Esophagus (tissue), 2 donors: Measurements from ENCODE around the gene RANBP2. TPM values are rescaled to one million over a fixed set of nuclear protein-coding genes. Genes with fewer than 3 reads are reported as not detected.
"Not testable (repeated sequence)": the region's sequence is repeated elsewhere in the genome, so short reads cannot be mapped to it uniquely, and the experiment has no call there.

Experiments used
- H3K27ac ChIP-seq, 2 donors: one replicate each; pipeline ENCODE4 v1.5.1; 2013; ENCODE audit warnings: low read depth in 2 of 2, mild to moderate bottlenecking in 2 of 2, inconsistent platforms in 1 of 2, low read length in 1 of 2, moderate library complexity in 1 of 2
- H3K27me3 ChIP-seq, 2 donors: one replicate each; pipeline ENCODE4 v1.6.1; 2013; ENCODE audit warnings: low read length in 2 of 2, control low read depth in 1 of 2, mild to moderate bottlenecking in 1 of 2; ENCODE audit not compliant: insufficient read depth in 2 of 2, control insufficient read depth in 1 of 2
- H3K36me3 ChIP-seq, 2 donors: one replicate each; pipeline ENCODE4 v1.6.1; 2013; ENCODE audit warnings: low read length in 1 of 2; ENCODE audit not compliant: control insufficient read depth in 2 of 2, insufficient read depth in 2 of 2
- H3K4me1 ChIP-seq, 2 donors: one replicate each; pipeline ENCODE4 v1.6.1; 2013; ENCODE audit warnings: low read length in 1 of 2; ENCODE audit not compliant: control insufficient read depth in 2 of 2, insufficient read depth in 2 of 2
- H3K4me3 ChIP-seq, 2 donors: one replicate each; pipeline ENCODE4 v1.5.1; 2013; ENCODE audit warnings: low read length in 2 of 2, mild to moderate bottlenecking in 2 of 2, low read depth in 1 of 2, moderate library complexity in 1 of 2
- H3K9me3 ChIP-seq, 2 donors: one replicate each; pipeline ENCODE4 v1.6.1; 2013; ENCODE audit warnings: mild to moderate bottlenecking in 2 of 2, low read depth in 1 of 2, low read length in 1 of 2, moderate library complexity in 1 of 2; ENCODE audit not compliant: control insufficient read depth in 2 of 2, insufficient read depth in 1 of 2
- WGBS, 2 donors: extraction: QIAGEN DNeasy Blood & Tissue Kit; methylation state at CpG; one replicate each; pipeline ENCODE4 v1.1.7; 2013; 5-methylcytosine and 5-hydroxymethylcytosine counted together
- polyA plus RNA-seq, 2 donors: library from polyadenylated mRNA; stranded (reverse); fragments of 200-250 nt; gene quantifications; one replicate each; pipeline ENCODE4 v1.2.3, GENCODE V29; 2013
- donor health status: healthy with polysubstance abuse.
- donor health status: Bipolar disorder and iron deficiency.

Gene RANBP2
- polyA plus RNA-seq, 2 donors, result 7.1 to 10.1 TPM

DNA sequence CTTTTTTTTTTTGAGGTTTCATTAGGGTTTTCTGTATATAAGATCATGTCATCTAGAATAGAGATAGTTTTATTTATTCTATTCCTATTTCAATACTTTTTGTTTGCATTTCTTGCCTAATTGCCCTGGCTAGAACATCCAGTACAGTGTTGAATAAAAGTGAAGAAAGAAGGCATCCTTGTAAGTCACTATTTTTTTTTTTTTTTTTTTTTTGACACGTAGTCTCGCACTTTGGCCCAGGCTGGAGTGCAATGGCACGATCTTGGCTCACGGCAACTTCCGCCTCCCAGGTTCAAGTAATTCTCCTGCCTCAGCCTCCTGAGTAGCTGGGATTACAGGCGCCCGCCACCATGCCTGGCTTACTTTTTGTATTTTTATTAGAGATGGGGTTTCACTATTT is 27.8 kb upstream of the RANBP2 start:
- Histone ChIP-seq H3K4me1 (no peaks in the 10 kb centered on the region), H3K27me3 (no peaks in the 10 kb centered on the region), H3K27ac (no peak overlapping the region), H3K4me3 (no peak overlapping the region), H3K9me3 (no peaks in the 10 kb centered on the region), H3K36me3 (no peaks in the 10 kb centered on the region)
- WGBS, 2 donors, result 98 to 99% methylated on average over 7 of the region's 7 CpGs

DNA sequence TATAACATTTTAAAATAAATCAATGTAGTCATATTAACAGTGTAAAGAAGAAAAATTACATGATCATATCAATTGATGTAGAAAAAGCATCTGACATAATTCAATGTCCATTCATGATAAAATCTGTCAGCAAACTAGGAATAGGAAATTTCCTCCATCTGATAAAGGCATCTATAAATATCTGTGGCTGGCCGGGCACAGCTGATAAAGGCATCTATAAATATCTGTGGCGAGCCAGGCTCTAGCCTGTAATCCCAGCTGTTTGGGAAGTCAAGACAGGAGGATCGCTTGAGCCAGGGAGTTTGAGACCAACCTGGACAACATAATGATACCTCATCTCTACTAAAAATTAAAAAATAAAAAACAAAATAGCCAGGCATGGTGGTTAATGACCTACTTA is 18.1 kb upstream of the RANBP2 start:
- Histone ChIP-seq H3K4me1 (no peaks in the 10 kb centered on the region), H3K27me3 (no peaks in the 10 kb centered on the region), H3K9me3 (peaks cover 0 to under 1% of the 10 kb centered on the region in 2 donors), H3K27ac (no peak overlapping the region), H3K4me3 (no peak overlapping the region), H3K36me3 (no peaks in the 10 kb centered on the region)
- 60 to 69% methylated on average over 3 of the region's 3 CpGs for WGBS, 2 donors

DNA sequence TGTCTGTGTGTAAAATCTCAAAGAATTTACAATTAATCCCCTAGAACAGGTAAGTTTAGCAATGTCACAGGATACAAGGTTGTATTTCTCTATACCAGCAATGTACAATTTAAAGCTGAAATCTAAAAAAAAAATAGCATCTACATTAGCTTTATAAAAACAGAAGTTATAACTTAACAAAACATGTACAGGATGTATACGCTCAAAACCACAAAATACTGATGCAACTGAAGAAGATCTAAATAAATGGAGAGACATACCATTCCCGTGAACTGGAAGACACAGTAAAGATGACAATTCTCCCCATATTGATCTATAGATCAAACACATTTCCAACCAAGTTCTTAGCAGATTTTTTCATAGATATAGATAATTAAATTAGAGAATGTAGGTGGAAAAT is 17.5 kb upstream of the RANBP2 start:
- no peak overlapping the region for H3K4me3 ChIP-seq
- H3K4me1 ChIP-seq, result no peaks in the 10 kb centered on the region
- H3K36me3 ChIP-seq, result no peaks in the 10 kb centered on the region
- no peak overlapping the region for H3K27ac ChIP-seq
- H3K9me3 ChIP-seq, result peaks cover 0 to 2% of the 10 kb centered on the region in 2 donors
- WGBS, 2 donors, result 79 to 86% methylated on average over 2 of the region's 2 CpGs
- no peaks in the 10 kb centered on the region for H3K27me3 ChIP-seq

DNA sequence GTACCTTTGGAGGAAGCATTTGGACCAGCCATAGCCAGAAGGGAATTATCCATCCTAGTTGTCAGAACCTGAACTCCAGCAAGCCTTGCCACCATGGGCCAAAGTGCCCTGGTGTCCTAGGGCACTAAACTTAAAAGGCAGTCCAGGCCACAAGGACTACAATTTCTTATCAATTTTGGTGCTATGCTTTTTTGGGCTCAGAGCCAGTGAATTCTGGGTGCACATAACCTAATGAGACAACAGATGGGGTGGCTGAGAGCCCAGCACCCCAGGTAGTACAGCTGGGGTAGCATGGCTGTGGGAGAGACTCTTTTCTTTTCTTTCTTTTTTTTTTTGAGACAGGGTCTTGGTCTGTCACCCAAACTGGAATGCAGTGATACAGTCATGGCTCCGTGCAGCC is 14.4 kb upstream of the RANBP2 start:
- Histone ChIP-seq H3K9me3 (peaks cover 0 to 2% of the 10 kb centered on the region in 2 donors), H3K36me3 (no peaks in the 10 kb centered on the region), H3K27me3 (no peaks in the 10 kb centered on the region), H3K27ac (no peak overlapping the region), H3K4me3 (no peak overlapping the region), H3K4me1 (no peaks in the 10 kb centered on the region)
- WGBS, 2 donors, result 89 to 95% methylated on average over 1 of the region's 1 CpG

DNA sequence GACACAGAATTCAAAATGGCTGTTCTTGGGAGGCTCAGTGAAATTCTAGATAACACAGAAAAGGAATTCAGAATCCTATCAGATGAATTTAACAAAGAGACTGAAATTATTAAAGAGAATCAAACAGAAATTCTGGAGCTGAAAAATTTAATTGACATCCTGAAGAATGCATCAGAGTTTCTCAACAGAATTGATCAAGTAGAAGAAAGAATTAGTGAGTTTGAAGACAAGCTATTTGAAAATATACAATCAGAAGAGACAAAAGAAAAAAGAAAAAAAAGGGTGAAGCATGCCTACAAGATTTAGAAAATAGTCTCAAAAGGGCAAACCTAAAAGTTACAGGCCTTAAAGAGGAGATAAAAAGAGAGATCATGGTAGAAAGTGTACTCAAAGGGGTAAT is 12.0 kb upstream of the RANBP2 start:
- Histone ChIP-seq H3K36me3 (no peaks in the 10 kb centered on the region), H3K4me3 (no peak overlapping the region), H3K4me1 (no peaks in the 10 kb centered on the region), H3K27ac (no peak overlapping the region), H3K9me3 (peaks cover 0 to 2% of the 10 kb centered on the region in 2 donors), H3K27me3 (no peaks in the 10 kb centered on the region)

DNA sequence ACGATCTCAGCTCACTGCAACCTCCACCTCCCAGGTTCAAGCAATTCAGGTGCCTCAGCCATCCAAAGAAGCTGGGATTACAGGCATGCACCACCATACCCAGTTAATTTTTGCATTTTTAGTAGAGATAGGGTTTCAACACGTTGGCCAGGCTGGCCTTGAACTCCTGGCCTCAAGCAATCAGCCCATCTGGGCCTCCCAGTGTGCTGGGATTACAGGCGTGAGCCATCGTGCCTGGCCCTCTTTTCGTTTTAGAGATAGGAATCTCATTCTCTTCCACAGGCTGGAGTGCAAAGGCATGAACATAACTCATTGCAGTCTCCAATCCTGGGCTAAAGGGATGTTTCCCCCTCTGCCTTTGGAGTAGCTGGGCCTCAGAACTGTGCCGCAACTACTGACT is 2.3 kb upstream of the RANBP2 start:
- not testable (repeated sequence) for H3K4me1 ChIP-seq, H3K9me3 ChIP-seq, H3K27me3 ChIP-seq, H3K27ac ChIP-seq, H3K4me3 ChIP-seq, H3K36me3 ChIP-seq
- 75 to 80% methylated on average over 6 of the region's 6 CpGs for WGBS, 2 donors

DNA sequence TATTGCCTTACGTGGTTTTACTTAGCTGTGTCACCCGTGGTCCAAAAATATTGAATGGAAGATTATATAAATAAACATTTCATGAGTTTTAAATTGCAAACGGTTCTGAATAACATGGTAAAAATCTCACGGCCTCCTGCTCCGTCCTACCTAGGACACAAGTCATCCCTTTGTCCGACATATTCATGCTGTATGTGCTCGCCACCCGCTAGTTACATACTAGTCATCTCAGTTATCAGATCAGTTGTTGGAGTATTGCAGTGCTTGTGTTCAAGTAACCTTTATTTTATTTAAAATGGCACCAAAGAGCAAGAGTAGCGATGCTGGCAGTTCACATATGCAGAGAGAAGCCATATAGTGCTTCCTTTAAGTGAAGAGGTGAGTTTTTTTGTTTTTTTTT is 6.8 kb downstream of the RANBP2 start:
- WGBS, 2 donors, result 66 to 77% methylated on average over 9 of the region's 9 CpGs
- not testable (repeated sequence) for H3K36me3 ChIP-seq, H3K4me3 ChIP-seq, H3K27ac ChIP-seq, H3K9me3 ChIP-seq, H3K27me3 ChIP-seq, H3K4me1 ChIP-seq

DNA sequence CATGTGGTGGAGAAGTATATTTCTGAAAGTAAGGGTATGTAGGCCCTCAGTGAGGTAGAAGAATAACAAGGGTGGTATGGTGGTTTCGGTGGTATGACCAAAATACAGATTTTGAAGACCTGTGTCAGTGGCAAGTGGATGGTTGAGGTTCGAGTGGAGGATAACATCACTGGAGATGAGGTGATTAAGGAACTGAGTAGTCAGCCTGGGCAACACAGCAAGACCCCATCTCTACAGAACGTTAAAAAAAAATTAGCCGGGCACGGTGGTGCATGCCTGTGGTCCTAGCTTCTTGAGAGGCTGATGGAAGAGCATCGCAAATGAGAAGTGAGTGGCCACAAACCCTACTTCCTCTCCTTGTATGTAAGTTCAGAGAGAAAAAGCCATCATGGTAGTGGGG is 15.4 kb downstream of the RANBP2 start:
- H3K4me1 ChIP-seq, H3K36me3 ChIP-seq, H3K27ac ChIP-seq, H3K4me3 ChIP-seq, H3K27me3 ChIP-seq, H3K9me3 ChIP-seq: not testable (repeated sequence)
- WGBS, 2 donors, result 96% methylated on average over 6 of the region's 6 CpGs

DNA sequence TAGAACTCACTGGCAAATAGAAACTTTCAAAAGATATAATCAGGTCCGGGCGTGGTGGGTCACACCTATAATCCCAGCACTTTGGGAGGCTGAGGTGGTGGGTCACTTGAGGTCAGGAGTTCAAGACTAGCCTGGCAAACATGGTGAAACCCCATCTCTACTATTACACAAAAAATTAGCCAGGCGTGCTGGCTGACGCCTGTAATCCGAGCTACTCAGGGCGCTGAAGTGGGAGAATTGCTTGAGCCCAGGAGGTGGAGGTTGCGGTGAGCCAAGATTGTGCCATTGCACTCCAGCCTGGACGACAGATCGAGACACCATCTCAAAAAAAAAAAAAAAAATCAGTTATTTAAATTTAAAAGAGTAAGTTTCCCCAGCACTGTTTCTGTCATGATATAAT is 38.7 kb downstream of the RANBP2 start:
- WGBS, 2 donors, result 96 to 99% methylated on average over 9 of the region's 9 CpGs

DNA sequence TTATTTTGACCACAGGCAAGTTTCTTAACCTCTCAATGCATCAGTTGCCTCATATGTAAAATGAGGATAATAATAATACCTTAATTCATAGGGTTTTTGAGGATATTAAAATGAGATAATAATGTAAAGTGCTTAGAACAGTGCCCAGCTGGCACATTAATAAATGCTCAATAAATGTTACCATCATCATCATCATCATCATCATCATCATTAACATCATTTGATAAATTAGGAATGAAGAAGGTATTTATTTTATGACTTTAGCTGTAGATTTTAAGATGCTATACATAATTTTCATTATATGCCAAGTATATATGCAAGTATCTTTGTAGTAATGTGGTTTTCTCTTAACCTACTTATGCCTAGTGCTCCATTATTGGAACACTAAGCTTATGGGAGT is 43.3 kb downstream of the RANBP2 start:
- H3K36me3 ChIP-seq, result peaks cover 5 to 15% of the 10 kb centered on the region in 2 donors
- H3K27me3 ChIP-seq, H3K9me3 ChIP-seq, H3K4me3 ChIP-seq, H3K4me1 ChIP-seq, H3K27ac ChIP-seq: not testable (repeated sequence)

More for the DNA sequence above, 38.7 kb downstream of the RANBP2 start:
- H3K27me3 ChIP-seq, H3K4me3 ChIP-seq, H3K4me1 ChIP-seq, H3K9me3 ChIP-seq, H3K36me3 ChIP-seq, H3K27ac ChIP-seq: not testable (repeated sequence)
